AG04450 (cell line): ENCODE results near the gene IL18. TPM values are rescaled to one million over a fixed set of nuclear protein-coding genes. Genes with fewer than 3 reads are reported as not detected.

Source experiments
- CTCF ChIA-PET: fragments of 300-600, 350-600 bp; formaldehyde crosslinking; extraction: SDS; loops from one replicate; lab custom pipeline; 2022; ENCODE audit warnings: antibody characterized with exemption, inconsistent platforms; lab: Charles Lee
- POLR2A ChIA-PET: fragments of 350-600 bp; formaldehyde crosslinking; extraction: SDS; loops from one replicate; lab custom pipeline; 2021; ENCODE audit warnings: antibody characterized with exemption, inconsistent platforms; lab: Yijun Ruan, JAX
- DNase-seq: peaks from one replicate; pipeline ENCODE4 v3.0.0-alpha.2; 2011; ENCODE audit warnings: low read depth, low spot score
- H3K27ac ChIP-seq: one replicate; pipeline ENCODE4 v1.5.1; 2012; ENCODE audit warnings: low read depth, low read length, control low read depth
- H3K27me3 ChIP-seq: one replicate; pipeline ENCODE4 v1.6.0; 2012; ENCODE audit warnings: low read length; ENCODE audit not compliant: control insufficient read depth, insufficient read depth
- H3K4me3 ChIP-seq: 2 replicates; pipeline ENCODE4 v1.5.1; 2011; ENCODE audit warnings: mild to moderate bottlenecking, low read depth, low read length, control low read depth
- H3K9me3 ChIP-seq: 2 replicates; pipeline ENCODE4 v1.5.1; 2012; ENCODE audit warnings: low read length; ENCODE audit not compliant: control insufficient read depth, insufficient read depth
- polyA plus RNA-seq: library from polyadenylated mRNA; depleted of rRNA; stranded (reverse); fragments of >200 nt; gene quantifications from 2 replicates; pipeline ENCODE4 v1.2.3, GENCODE V29; 2011
- TF ChIP-seq, protein P1 (sequence below): IDR thresholded peaks from 2 replicates; pipeline ENCODE4 v1.5.1; 2011; ENCODE audit warnings: low read depth, low read length, control low read depth, inconsistent platforms

The IL18 gene
- polyA plus RNA-seq, 1 experiment = 0.46 TPM

DNA sequence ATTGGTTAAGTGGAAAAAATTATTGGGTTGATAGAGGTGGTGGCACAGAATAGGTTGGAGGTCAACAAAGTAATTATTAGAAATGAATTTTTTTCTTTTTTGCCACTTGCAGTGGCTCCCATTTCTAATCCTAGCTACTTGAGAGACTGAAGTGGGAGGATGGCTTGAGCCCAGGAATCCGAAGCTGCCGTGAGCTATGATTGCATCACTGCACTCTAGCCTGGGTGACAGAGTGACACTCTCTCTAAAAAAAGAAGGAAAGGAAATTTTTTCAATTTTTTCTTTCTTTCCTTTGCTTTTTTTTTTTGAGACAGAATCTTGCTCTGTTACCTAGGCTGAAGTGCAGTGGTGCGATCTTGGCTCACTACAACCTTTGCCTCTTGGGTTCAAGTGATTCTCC, 9.3 kb upstream of the IL18 start:
- DNase-seq = no peak
- H3K9me3 ChIP-seq = no peaks in the 10 kb centered on the region
- H3K4me3 ChIP-seq = no peak overlapping the region
- H3K27ac ChIP-seq = no peak overlapping the region
- no peaks in the 10 kb centered on the region for H3K27me3 ChIP-seq
- POLR2A ChIA-PET = interaction anchor here (0.7 kb wide), 1 partner anchor 100 kb away, joined by 3 read pairs; no protein-coding TSS in a partner anchor
- CTCF ChIA-PET = interaction anchor here (3.2 kb wide), 1 partner anchor 59 kb away, joined by 26 read pairs; no protein-coding TSS in a partner anchor
- TF ChIP-seq, protein P1, sequence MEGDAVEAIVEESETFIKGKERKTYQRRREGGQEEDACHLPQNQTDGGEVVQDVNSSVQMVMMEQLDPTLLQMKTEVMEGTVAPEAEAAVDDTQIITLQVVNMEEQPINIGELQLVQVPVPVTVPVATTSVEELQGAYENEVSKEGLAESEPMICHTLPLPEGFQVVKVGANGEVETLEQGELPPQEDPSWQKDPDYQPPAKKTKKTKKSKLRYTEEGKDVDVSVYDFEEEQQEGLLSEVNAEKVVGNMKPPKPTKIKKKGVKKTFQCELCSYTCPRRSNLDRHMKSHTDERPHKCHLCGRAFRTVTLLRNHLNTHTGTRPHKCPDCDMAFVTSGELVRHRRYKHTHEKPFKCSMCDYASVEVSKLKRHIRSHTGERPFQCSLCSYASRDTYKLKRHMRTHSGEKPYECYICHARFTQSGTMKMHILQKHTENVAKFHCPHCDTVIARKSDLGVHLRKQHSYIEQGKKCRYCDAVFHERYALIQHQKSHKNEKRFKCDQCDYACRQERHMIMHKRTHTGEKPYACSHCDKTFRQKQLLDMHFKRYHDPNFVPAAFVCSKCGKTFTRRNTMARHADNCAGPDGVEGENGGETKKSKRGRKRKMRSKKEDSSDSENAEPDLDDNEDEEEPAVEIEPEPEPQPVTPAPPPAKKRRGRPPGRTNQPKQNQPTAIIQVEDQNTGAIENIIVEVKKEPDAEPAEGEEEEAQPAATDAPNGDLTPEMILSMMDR = no peak

- no peaks in the 10 kb centered on the region for H3K9me3 ChIP-seq
- POLR2A ChIA-PET = interaction anchor here (0.7 kb wide), 1 partner anchor 99 kb away, joined by 3 read pairs; no protein-coding TSS in a partner anchor
- no peak overlapping the region for H3K4me3 ChIP-seq
- H3K27me3 ChIP-seq = no peaks in the 10 kb centered on the region
- DNase-seq = no peak
- TF ChIP-seq, protein P1 = no peak
- CTCF ChIA-PET = interaction anchor here (0.5 to 3.2 kb wide), 3 partner anchors 59 to 107 kb away, joined by 3 to 26 read pairs (median 3); no protein-coding TSS in a partner anchor
- no peak overlapping the region for H3K27ac ChIP-seq
Measured at GRCh38 chr11:112172362-112172994, 8.6 kb upstream of the IL18 start.

DNA sequence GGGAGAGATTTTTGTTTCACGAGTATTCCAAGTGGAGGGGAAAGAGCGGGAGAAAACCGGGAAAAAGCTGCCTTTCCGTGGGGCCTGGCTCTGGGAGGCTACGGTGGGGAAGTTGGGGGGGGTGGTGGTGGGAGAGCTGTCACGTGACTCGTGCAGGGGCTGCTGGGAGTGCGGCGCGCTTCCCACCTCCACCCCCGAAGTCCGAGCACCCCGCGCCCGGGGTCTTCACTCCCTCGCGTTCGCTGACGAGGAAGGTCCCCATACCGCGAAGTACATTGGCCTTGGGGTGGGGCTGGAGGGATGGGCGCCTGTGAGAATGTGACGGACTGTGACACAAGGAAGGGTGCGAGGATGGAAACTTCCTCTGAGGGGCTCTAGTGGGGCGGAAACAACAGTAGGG, 3.3 kb upstream of the IL18 start, which contains the start of gene TEX12:
TSS of gene TEX12 (plus strand) at position 228 of the 400 bp plus-strand sequence. CDS start 1,897 bp downstream, outside the sequence.
- CTCF ChIA-PET = interaction anchor here (1.0 to 1.1 kb wide), 2 partner anchors 53 to 113 kb away, joined by 3 read pairs; no protein-coding TSS in a partner anchor
- no peak within 1 kb of the TSS for H3K27ac ChIP-seq

DNA sequence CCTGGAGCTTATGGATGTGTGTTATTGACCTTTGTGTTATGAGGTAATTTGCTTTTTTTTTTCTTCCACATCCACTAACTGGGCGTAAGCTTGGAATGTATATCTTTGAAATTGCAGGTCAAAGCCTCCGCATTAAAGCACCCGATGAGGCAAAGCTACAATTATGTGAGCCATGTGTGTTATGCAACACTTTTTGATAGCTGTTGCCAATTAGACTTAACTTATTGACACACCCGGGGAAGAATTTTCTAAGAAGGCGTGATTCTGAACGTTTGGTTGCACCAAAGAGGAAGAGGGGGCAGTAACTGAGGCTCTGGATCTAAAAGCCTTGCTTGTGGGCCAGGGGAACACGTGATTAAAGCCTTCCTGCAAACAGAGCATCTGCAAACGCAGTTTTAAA, 2.7 kb upstream of the IL18 start:
- no peak for DNase-seq
- TF ChIP-seq, protein P1 = no peak
- Histone ChIP-seq H3K9me3 (peaks cover 3% of the 10 kb centered on the region; the same call in 1 of the 2 replicates), H3K27ac (no peak overlapping the region), H3K4me3 (no peak overlapping the region), H3K27me3 (no peaks in the 10 kb centered on the region)
- CTCF ChIA-PET = interaction anchor here (1.0 to 1.1 kb wide), 2 partner anchors 53 to 114 kb away, joined by 3 read pairs; no protein-coding TSS in a partner anchor
- POLR2A ChIA-PET = interaction anchor here (0.5 to 1.1 kb wide), 3 partner anchors 9 to 480 kb away, joined by 3 to 7 read pairs (median 4); no protein-coding TSS in a partner anchor

More for the DNA sequence above, 3.3 kb upstream of the IL18 start, which contains the start of gene TEX12:
- H3K9me3 ChIP-seq = peaks cover 3% of the 10 kb centered on the region; the same call in 1 of the 2 replicates
- DNase-seq = no peak
- POLR2A ChIA-PET = interaction anchor here (0.6 to 1.1 kb wide), 2 partner anchors 10 to 56 kb away, joined by 3 to 7 read pairs; no protein-coding TSS in a partner anchor
- TF ChIP-seq, protein P1 = no peak
- no peak within 1 kb of the TSS for H3K4me3 ChIP-seq
- no peaks in the 10 kb centered on the region for H3K27me3 ChIP-seq
